Neural cell (in vitro differentiated cells): ENCODE measurements around the gene CLCN4. TPM values are rescaled to one million over a fixed set of nuclear protein-coding genes. Genes with fewer than 3 reads are reported as not detected.

ENCODE experiments used
- H2AFZ ChIP-seq: fragments of 200-600, 300-800 bp; sonication (generic), shearing (Covaris generic); 2 replicates; pipeline ENCODE4 v1.6.0; 2014; ENCODE audit warnings: low read depth, mild to moderate bottlenecking, antibody characterized with exemption, low read length, moderate library complexity
- H3F3A ChIP-seq: fragments of 200-600 bp; shearing (Covaris generic); 2 replicates; pipeline ENCODE4 v1.6.1; 2016; ENCODE audit warnings: mild to moderate bottlenecking, moderate library complexity, mixed read lengths, antibody characterized with exemption, low read length; ENCODE audit not compliant: insufficient read depth, poor library complexity, severe bottlenecking
- H3K27ac ChIP-seq: fragments of 200-600, 300-800 bp; sonication (generic), shearing (Covaris generic); 2 replicates; pipeline ENCODE4 v1.5.1; 2014; ENCODE audit warnings: mild to moderate bottlenecking, low read length, moderate library complexity
- H3K27me3 ChIP-seq: fragments of 300-800, 200-600 bp; sonication (generic), shearing (Covaris generic); 2 replicates; pipeline ENCODE4 v1.6.0; 2014; ENCODE audit warnings: mild to moderate bottlenecking, low read depth, low read length, moderate library complexity; ENCODE audit not compliant: insufficient read depth
- H3K36me3 ChIP-seq: fragments of 300-800, 200-600 bp; sonication (generic), shearing (Covaris generic); 2 replicates; pipeline ENCODE4 v1.5.1; 2014; ENCODE audit warnings: mild to moderate bottlenecking, antibody characterized with exemption, low read length, moderate library complexity; ENCODE audit not compliant: insufficient read depth
- H3K4me2 ChIP-seq: fragments of 300-800, 200-600 bp; sonication (generic), shearing (Covaris generic); 2 replicates; pipeline ENCODE4 v1.6.0; 2014; ENCODE audit warnings: mild to moderate bottlenecking, low read length
- H3K4me3 ChIP-seq: fragments of 300-800, 200-600 bp; sonication (generic), shearing (Covaris generic); 2 replicates; pipeline ENCODE4 v1.5.1; 2014; ENCODE audit warnings: mild to moderate bottlenecking, low read length, moderate library complexity
- H3K79me2 ChIP-seq: fragments of 200-600 bp; shearing (Covaris generic); replicated peaks from 2 replicates; pipeline ENCODE4 v1.6.0; 2014; ENCODE audit warnings: mild to moderate bottlenecking, low read length, moderate library complexity; ENCODE audit not compliant: insufficient read depth
- H3K9ac ChIP-seq: fragments of 300-800, 200-600 bp; sonication (generic), shearing (Covaris generic); 2 replicates; pipeline ENCODE4 v1.6.1; 2016; ENCODE audit warnings: mild to moderate bottlenecking, low read length, mixed read lengths
- H3K9me2 ChIP-seq: fragments of 200-600 bp; shearing (Covaris generic); 2 replicates; pipeline ENCODE4 v1.6.1; 2016; ENCODE audit warnings: mild to moderate bottlenecking, low read length, mixed read lengths; ENCODE audit not compliant: insufficient read depth
- H3K9me3 ChIP-seq: fragments of 200-600, 300-800 bp; sonication (generic), shearing (Covaris generic); 2 replicates; pipeline ENCODE4 v1.6.1; 2016; ENCODE audit warnings: mild to moderate bottlenecking, mixed run types, low read length, moderate library complexity, mixed read lengths
- H4K20me1 ChIP-seq: fragments of 200-600 bp; shearing (Covaris generic); 2 replicates; pipeline ENCODE4 v1.6.1; 2016; ENCODE audit warnings: mild to moderate bottlenecking, mixed run types; ENCODE audit not compliant: insufficient read depth
- EP300 ChIP-seq: fragments of 450-650 bp; conservative IDR thresholded peaks from 2 replicates; pipeline ENCODE4 v1.6.1; 2014; ENCODE audit warnings: antibody characterized with exemption, mild to moderate bottlenecking, moderate library complexity; ENCODE audit not compliant: poor library complexity, severe bottlenecking
- EZH2 ChIP-seq: fragments of 200-600, 300-800 bp; shearing (Covaris generic), sonication (generic); IDR thresholded peaks from 2 replicates; pipeline ENCODE4 v1.6.1; 2014; ENCODE audit warnings: antibody characterized with exemption, low read length, borderline replicate concordance, mild to moderate bottlenecking; ENCODE audit not compliant: insufficient read depth, poor library complexity, severe bottlenecking
- MXI1 ChIP-seq: fragments of 450-650 bp; conservative IDR thresholded peaks from 2 replicates; pipeline ENCODE4 v1.6.1; 2014; ENCODE audit warnings: antibody characterized with exemption, mild to moderate bottlenecking; ENCODE audit not compliant: poor library complexity, severe bottlenecking
- POLR2AphosphoS5 ChIP-seq: IDR thresholded peaks from 2 replicates; pipeline ENCODE4 v1.6.1; 2012
- RAD21 ChIP-seq: fragments of 450-650 bp; conservative IDR thresholded peaks from 2 replicates; pipeline ENCODE4 v1.6.1; 2014; ENCODE audit warnings: antibody characterized with exemption, mild to moderate bottlenecking, moderate library complexity
- SMC3 ChIP-seq: fragments of 450-650 bp; conservative IDR thresholded peaks from 2 replicates; pipeline ENCODE4 v1.6.1; 2014; ENCODE audit warnings: antibody characterized with exemption, mild to moderate bottlenecking, moderate library complexity; ENCODE audit not compliant: poor library complexity
- TAF1 ChIP-seq: IDR thresholded peaks from 2 replicates; pipeline ENCODE4 v1.6.1; 2012; ENCODE audit warnings: low read depth
- polyA plus RNA-seq: library from polyadenylated mRNA; depleted of rRNA; stranded (reverse); fragments of >200 nt; gene quantifications from 2 replicates; pipeline ENCODE4 v1.2.3, GENCODE V29; 2014
- TF ChIP-seq, protein P1 (sequence below): fragments of 450-650 bp; IDR thresholded peaks from 2 replicates; pipeline ENCODE4 v1.5.1; 2014; ENCODE audit warnings: antibody characterized with exemption, mild to moderate bottlenecking, moderate library complexity; ENCODE audit not compliant: poor library complexity, severe bottlenecking
- TF ChIP-seq, protein P2 (sequence below): IDR thresholded peaks from 2 replicates; pipeline ENCODE4 v1.6.1; 2012; ENCODE audit warnings: borderline replicate concordance

Gene CLCN4
- polyA plus RNA-seq, 1 donor from 2014 or later: 21.4 TPM

DNA sequence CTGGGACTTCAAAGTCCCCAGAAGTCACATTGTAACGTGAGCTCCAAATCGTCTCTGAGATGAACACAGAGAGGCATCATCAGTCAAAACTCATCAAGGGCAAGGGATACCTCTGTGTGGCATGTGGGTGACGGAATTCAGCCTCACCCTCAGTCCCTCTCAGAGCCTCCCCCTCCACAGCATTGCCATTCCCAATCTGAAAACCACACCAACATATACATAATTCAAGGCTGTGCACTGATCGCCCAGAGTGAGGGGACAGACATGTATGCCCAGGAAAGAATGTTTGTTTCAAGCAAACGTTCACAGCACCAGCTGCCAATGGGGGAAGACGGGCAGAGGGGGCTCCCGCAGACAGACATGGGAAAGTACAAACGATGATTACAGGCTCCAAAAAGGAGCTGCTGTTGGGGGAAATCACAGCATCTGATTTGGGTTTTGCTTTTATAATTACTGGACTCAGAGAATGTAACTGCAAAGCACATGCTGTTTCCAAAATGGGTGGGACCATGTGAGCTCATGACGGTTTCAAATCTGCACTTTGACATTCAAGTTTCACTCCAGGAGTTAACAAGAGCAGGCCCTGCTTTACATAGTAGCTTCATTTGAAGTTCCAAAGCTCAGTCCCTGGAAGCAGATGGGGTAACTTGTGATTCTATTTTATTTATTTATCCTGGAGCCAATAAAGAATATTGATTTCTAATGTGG, 88.3 kb downstream of the CLCN4 start:
- Histone ChIP-seq H3K4me3 (no peak overlapping the region), H3K79me2 (no peaks in the 10 kb centered on the region), H4K20me1 (no peaks in the 10 kb centered on the region), H3K27me3 (no peaks in the 10 kb centered on the region), H3K9me2 (no peaks in the 10 kb centered on the region), H3K4me2 (no peak overlapping the region), H2AFZ (no peak overlapping the region), H3K27ac (no peak overlapping the region), H3F3A (no peaks in the 10 kb centered on the region), H3K36me3 (no peaks in the 10 kb centered on the region), H3K9me3 (no peaks in the 10 kb centered on the region), H3K9ac (no peak overlapping the region)
- TF ChIP-seq MXI1: no peak

- Histone ChIP-seq H3K9me3 (no peaks in the 10 kb centered on the region), H3K4me2 (no peak overlapping the region), H3K27ac (no peak overlapping the region), H3K4me3 (no peak overlapping the region), H3K36me3 (no peaks in the 10 kb centered on the region), H3K9me2 (no peaks in the 10 kb centered on the region), H4K20me1 (no peaks in the 10 kb centered on the region), H3K27me3 (no peaks in the 10 kb centered on the region), H3F3A (no peaks in the 10 kb centered on the region), H3K9ac (no peak overlapping the region), H2AFZ (no peak overlapping the region), H3K79me2 (no peaks in the 10 kb centered on the region)
- TF ChIP-seq EZH2 (no peak), TAF1 (no peak), RAD21 (no peak), MXI1 (no peak), POLR2AphosphoS5 (no peak), EP300 (no peak), SMC3 (no peak)
- TF ChIP-seq, protein P1, sequence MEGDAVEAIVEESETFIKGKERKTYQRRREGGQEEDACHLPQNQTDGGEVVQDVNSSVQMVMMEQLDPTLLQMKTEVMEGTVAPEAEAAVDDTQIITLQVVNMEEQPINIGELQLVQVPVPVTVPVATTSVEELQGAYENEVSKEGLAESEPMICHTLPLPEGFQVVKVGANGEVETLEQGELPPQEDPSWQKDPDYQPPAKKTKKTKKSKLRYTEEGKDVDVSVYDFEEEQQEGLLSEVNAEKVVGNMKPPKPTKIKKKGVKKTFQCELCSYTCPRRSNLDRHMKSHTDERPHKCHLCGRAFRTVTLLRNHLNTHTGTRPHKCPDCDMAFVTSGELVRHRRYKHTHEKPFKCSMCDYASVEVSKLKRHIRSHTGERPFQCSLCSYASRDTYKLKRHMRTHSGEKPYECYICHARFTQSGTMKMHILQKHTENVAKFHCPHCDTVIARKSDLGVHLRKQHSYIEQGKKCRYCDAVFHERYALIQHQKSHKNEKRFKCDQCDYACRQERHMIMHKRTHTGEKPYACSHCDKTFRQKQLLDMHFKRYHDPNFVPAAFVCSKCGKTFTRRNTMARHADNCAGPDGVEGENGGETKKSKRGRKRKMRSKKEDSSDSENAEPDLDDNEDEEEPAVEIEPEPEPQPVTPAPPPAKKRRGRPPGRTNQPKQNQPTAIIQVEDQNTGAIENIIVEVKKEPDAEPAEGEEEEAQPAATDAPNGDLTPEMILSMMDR: no peak
- TF ChIP-seq, protein P2, sequence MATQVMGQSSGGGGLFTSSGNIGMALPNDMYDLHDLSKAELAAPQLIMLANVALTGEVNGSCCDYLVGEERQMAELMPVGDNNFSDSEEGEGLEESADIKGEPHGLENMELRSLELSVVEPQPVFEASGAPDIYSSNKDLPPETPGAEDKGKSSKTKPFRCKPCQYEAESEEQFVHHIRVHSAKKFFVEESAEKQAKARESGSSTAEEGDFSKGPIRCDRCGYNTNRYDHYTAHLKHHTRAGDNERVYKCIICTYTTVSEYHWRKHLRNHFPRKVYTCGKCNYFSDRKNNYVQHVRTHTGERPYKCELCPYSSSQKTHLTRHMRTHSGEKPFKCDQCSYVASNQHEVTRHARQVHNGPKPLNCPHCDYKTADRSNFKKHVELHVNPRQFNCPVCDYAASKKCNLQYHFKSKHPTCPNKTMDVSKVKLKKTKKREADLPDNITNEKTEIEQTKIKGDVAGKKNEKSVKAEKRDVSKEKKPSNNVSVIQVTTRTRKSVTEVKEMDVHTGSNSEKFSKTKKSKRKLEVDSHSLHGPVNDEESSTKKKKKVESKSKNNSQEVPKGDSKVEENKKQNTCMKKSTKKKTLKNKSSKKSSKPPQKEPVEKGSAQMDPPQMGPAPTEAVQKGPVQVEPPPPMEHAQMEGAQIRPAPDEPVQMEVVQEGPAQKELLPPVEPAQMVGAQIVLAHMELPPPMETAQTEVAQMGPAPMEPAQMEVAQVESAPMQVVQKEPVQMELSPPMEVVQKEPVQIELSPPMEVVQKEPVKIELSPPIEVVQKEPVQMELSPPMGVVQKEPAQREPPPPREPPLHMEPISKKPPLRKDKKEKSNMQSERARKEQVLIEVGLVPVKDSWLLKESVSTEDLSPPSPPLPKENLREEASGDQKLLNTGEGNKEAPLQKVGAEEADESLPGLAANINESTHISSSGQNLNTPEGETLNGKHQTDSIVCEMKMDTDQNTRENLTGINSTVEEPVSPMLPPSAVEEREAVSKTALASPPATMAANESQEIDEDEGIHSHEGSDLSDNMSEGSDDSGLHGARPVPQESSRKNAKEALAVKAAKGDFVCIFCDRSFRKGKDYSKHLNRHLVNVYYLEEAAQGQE: no peak
Observed at GRCh38 chrX:10245886-10246285, 89.1 kb downstream of the CLCN4 start.

DNA sequence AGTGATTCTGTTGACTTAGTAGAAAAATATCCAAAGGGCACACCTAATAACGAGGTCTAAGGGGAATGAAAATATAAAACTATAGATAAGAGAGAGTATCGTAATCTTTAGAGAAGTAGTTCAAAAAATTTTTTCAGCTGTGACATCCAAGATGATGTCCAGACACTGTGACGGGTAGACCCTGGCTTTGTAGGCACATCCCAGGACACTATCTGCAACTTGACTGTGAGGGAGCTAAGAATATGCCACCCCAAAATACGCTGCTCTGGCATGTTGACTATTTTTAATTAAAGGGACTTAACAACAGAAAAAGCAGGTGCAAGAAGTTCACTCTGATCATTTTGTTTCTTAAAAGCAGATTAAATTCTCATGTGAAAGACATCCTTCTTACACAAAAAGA, 89.5 kb downstream of the CLCN4 start:
- Histone ChIP-seq H4K20me1 (no peaks in the 10 kb centered on the region), H3K9me2 (no peaks in the 10 kb centered on the region), H3K27ac (no peak overlapping the region), H3K79me2 (no peaks in the 10 kb centered on the region), H3K9ac (no peak overlapping the region), H3F3A (no peaks in the 10 kb centered on the region), H3K4me3 (no peak overlapping the region), H3K9me3 (no peaks in the 10 kb centered on the region), H3K27me3 (no peaks in the 10 kb centered on the region), H3K4me2 (no peak overlapping the region), H3K36me3 (no peaks in the 10 kb centered on the region), H2AFZ (no peak overlapping the region)
- TF ChIP-seq EZH2: no peak
- TF ChIP-seq SMC3: no peak
- TF ChIP-seq, protein P2: no peak
- TF ChIP-seq POLR2AphosphoS5: no peak
- no peak for TF ChIP-seq RAD21
- TF ChIP-seq EP300: no peak
- no peak for TF ChIP-seq TAF1
